Activated T-cell treated with anti-CD3 and anti-CD28 coated beads for 1 hour (primary cell): Measurements from ENCODE around the gene RNASE8.

ENCODE experiments used
- DNase-seq: peaks from one replicate; pipeline ENCODE4 v3.0.0-alpha.2; 2020; ENCODE audit warnings: low read depth

The RNASE8 gene

GRCh38 chr14:21053184-21054122 lies 4.2 kb upstream of the RNASE8 start:
- DNase-seq = no peak

GRCh38 chr14:21054123-21054767 lies 3.4 kb upstream of the RNASE8 start:
- DNase-seq = no peak

GRCh38 chr14:21054768-21055145 lies 2.9 kb upstream of the RNASE8 start:
- DNase-seq = no peak

GRCh38 chr14:21055432-21056117 lies 2.0 kb upstream of the RNASE8 start:
- no peak for DNase-seq

- no peak for DNase-seq
Measured at GRCh38 chr14:21056520-21057163, 980 bp upstream of the RNASE8 start.

- DNase-seq = no peak
Measured at GRCh38 chr14:21058903-21059302, 1.3 kb downstream of the RNASE8 start.

- DNase-seq = no peak
Measured at GRCh38 chr14:21059842-21060613, 2.4 kb downstream of the RNASE8 start.

GRCh38 chr14:21060614-21061346 lies 3.2 kb downstream of the RNASE8 start:
- no peak for DNase-seq

- DNase-seq = no peak
Measured at GRCh38 chr14:21061347-21061668, 3.7 kb downstream of the RNASE8 start.

GRCh38 chr14:21063479-21063878 lies 5.9 kb downstream of the RNASE8 start:
- DNase-seq = no peak

- DNase-seq = no peak
Measured at GRCh38 chr14:21066882-21067502, 9.4 kb downstream of the RNASE8 start.

- DNase-seq = no peak
Measured at GRCh38 chr14:21068521-21069387, 11.1 kb downstream of the RNASE8 start.

- no peak for DNase-seq
Measured at GRCh38 chr14:21069388-21070082, 11.9 kb downstream of the RNASE8 start.

- DNase-seq = no peak
Measured at GRCh38 chr14:21070083-21070609, 12.5 kb downstream of the RNASE8 start, which contains the start of gene ARHGEF40. Gene ARHGEF40 (plus strand): TSS chr14:21070304. CDS start chr14:21070397, 93 bp downstream.

- DNase-seq = no peak
Measured at GRCh38 chr14:21070610-21071224, 13.1 kb downstream of the RNASE8 start.

GRCh38 chr14:21071225-21072030 lies 13.8 kb downstream of the RNASE8 start:
- DNase-seq = no peak

- DNase-seq = no peak
Measured at GRCh38 chr14:21072031-21072473, 14.4 kb downstream of the RNASE8 start.
